ENCODE results near the gene RPRD1B.

The RPRD1B gene

DNA sequence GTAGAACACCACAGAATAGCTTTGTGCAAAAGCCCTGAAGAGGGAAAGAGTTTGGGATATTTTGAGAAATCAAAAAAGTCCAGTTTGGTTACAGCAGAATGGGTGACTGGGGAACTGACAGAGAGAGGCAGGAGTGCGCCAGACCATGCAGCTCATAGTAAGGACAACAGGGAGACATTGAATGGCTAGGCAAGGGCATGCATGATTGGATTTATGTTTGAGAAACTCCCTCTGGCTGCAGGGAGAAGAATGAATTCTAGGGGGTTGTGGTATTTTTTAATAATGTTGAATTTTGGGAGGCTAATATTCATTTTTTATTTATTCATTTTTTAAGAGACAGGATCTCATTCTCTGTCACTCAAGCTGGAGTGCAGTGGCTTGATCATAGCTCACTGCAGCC lies 81.7 kb downstream of the RPRD1B start:
- no peak overlapping the region for H3K4me3 ChIP-seq (ENCODE audit: low read depth, low read length, poor library complexity, severe bottlenecking)
- no peak overlapping the region for H3K4me2 ChIP-seq (ENCODE audit: low read length)
- H3K36me3 ChIP-seq (ENCODE audit: insufficient read depth, low read length), result no peaks in the 10 kb centered on the region
- no peaks in the 10 kb centered on the region for H3K9me2 ChIP-seq (ENCODE audit: low read depth, low read length)
- no peaks in the 10 kb centered on the region for H3K79me2 ChIP-seq (ENCODE audit: insufficient read depth, low read length)
- TF ChIP-seq EZH2 (IDR thresholded peaks at IDR 0.05; ENCODE audit: borderline replicate concordance, low read length), result no peak
- TF ChIP-seq, protein P1, sequence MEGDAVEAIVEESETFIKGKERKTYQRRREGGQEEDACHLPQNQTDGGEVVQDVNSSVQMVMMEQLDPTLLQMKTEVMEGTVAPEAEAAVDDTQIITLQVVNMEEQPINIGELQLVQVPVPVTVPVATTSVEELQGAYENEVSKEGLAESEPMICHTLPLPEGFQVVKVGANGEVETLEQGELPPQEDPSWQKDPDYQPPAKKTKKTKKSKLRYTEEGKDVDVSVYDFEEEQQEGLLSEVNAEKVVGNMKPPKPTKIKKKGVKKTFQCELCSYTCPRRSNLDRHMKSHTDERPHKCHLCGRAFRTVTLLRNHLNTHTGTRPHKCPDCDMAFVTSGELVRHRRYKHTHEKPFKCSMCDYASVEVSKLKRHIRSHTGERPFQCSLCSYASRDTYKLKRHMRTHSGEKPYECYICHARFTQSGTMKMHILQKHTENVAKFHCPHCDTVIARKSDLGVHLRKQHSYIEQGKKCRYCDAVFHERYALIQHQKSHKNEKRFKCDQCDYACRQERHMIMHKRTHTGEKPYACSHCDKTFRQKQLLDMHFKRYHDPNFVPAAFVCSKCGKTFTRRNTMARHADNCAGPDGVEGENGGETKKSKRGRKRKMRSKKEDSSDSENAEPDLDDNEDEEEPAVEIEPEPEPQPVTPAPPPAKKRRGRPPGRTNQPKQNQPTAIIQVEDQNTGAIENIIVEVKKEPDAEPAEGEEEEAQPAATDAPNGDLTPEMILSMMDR (IDR thresholded peaks at IDR 0.05; ENCODE audit: low read length), result no peak
- H3K27ac ChIP-seq (ENCODE audit: low read depth, low read length, poor library complexity, severe bottlenecking), result no peak overlapping the region
- no peaks in the 10 kb centered on the region for H3F3A ChIP-seq (ENCODE audit: insufficient read depth, low read length)
- no peaks in the 10 kb centered on the region for H4K20me1 ChIP-seq (ENCODE audit: insufficient read depth, low read length)
- H2AFZ ChIP-seq (ENCODE audit: low read length), result no peak overlapping the region
- no peaks in the 10 kb centered on the region for H3K27me3 ChIP-seq (ENCODE audit: insufficient read depth, low read length)
- H3K9me3 ChIP-seq (ENCODE audit: low read length), result no peaks in the 10 kb centered on the region
- no peak overlapping the region for H3K9ac ChIP-seq (ENCODE audit: low read length)
- H3K4me1 ChIP-seq (ENCODE audit: insufficient read depth, low read length, severe bottlenecking), result no peaks in the 10 kb centered on the region

DNA sequence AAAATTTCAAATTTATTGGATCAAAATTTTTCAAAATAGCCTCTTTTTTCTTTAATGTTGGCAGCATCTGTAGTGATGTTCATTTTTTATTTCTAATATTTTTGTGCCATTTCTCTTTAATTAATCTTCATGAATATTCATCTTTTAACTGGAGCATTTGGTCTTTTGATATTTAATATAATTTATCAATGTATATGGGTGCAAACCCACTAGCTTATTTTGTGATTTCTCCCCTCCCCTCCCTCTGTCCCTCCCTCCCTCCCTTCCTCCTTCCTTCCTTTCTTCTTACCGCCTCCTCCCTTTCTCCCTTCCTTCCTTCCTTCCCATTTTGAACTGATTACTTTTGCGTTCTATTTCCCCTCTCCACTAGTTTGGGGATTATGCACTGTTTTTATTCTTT lies 82.3 kb downstream of the RPRD1B start:
- no peaks in the 10 kb centered on the region for H3K79me2 ChIP-seq (ENCODE audit: insufficient read depth, low read length)
- no peak overlapping the region for H2AFZ ChIP-seq (ENCODE audit: low read length)
- no peaks in the 10 kb centered on the region for H3K27me3 ChIP-seq (ENCODE audit: insufficient read depth, low read length)
- no peaks in the 10 kb centered on the region for H3K9me2 ChIP-seq (ENCODE audit: low read depth, low read length)
- no peak overlapping the region for H3K9ac ChIP-seq (ENCODE audit: low read length)
- H3K4me1 ChIP-seq (ENCODE audit: insufficient read depth, low read length, severe bottlenecking), result no peaks in the 10 kb centered on the region
- no peak overlapping the region for H3K4me2 ChIP-seq (ENCODE audit: low read length)
- no peaks in the 10 kb centered on the region for H4K20me1 ChIP-seq (ENCODE audit: insufficient read depth, low read length)
- no peaks in the 10 kb centered on the region for H3K9me3 ChIP-seq (ENCODE audit: low read length)
- no peak overlapping the region for H3K27ac ChIP-seq (ENCODE audit: low read depth, low read length, poor library complexity, severe bottlenecking)
- H3K4me3 ChIP-seq (ENCODE audit: low read depth, low read length, poor library complexity, severe bottlenecking), result no peak overlapping the region
- H3F3A ChIP-seq (ENCODE audit: insufficient read depth, low read length), result no peaks in the 10 kb centered on the region
- H3K36me3 ChIP-seq (ENCODE audit: insufficient read depth, low read length), result no peaks in the 10 kb centered on the region
- no peak for TF ChIP-seq EZH2 (IDR thresholded peaks at IDR 0.05; ENCODE audit: borderline replicate concordance, low read length)
- TF ChIP-seq, protein P1 (IDR thresholded peaks at IDR 0.05; ENCODE audit: low read length), result no peak

DNA sequence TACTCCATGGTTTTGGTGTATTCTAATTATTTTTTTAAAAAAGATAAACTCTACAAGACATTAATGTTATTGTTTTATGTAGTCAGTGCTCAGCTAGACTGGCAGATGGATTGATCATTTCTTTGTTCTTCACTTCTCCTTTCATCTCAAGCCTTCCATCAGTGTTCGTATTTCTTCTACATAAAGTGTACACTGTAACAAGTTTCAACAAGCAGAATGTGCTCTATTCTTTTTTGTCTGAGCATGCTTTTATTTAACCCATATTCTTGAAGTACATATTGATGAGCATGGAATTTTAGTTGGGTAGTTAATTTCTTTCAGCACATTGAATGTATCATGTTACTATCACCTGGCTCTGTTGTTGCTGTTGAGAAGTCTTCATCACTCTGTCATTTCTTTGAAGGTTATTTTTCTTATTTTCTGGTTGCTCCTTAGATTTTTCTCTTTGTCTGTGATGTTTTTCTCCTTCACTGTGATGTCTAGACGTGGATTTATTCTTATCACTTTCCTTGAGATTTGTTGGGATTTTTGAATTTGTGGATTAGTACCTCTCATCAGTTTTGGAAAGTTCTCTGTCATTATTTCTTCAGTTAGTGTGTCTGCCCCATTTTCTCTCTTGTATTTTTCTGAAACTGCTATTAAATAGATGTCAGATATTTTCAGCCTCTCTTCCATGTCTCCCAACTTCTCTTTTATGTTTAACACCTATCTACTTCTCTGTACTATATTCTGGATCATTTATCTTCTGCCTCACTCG lies 83.0 kb downstream of the RPRD1B start:
- Histone ChIP-seq H3K27me3 (ENCODE audit: insufficient read depth, low read length) (no peaks in the 10 kb centered on the region), H3K27ac (ENCODE audit: low read depth, low read length, poor library complexity, severe bottlenecking) (no peak overlapping the region), H3F3A (ENCODE audit: insufficient read depth, low read length) (no peaks in the 10 kb centered on the region), H3K4me1 (ENCODE audit: insufficient read depth, low read length, severe bottlenecking) (no peaks in the 10 kb centered on the region), H4K20me1 (ENCODE audit: insufficient read depth, low read length) (no peaks in the 10 kb centered on the region), H2AFZ (ENCODE audit: low read length) (no peak overlapping the region), H3K9ac (ENCODE audit: low read length) (no peak overlapping the region), H3K4me3 (ENCODE audit: low read depth, low read length, poor library complexity, severe bottlenecking) (no peak overlapping the region), H3K79me2 (ENCODE audit: insufficient read depth, low read length) (no peaks in the 10 kb centered on the region), H3K4me2 (ENCODE audit: low read length) (no peak overlapping the region), H3K36me3 (ENCODE audit: insufficient read depth, low read length) (no peaks in the 10 kb centered on the region), H3K9me3 (ENCODE audit: low read length) (no peaks in the 10 kb centered on the region), H3K9me2 (ENCODE audit: low read depth, low read length) (no peaks in the 10 kb centered on the region)
- TF ChIP-seq, protein P1 (IDR thresholded peaks at IDR 0.05; ENCODE audit: low read length), result no peak
- no peak for TF ChIP-seq EZH2 (IDR thresholded peaks at IDR 0.05; ENCODE audit: borderline replicate concordance, low read length)

Data from OCI-LY1 (cell line).